ENCODE measurements around the gene RTKN2.
A peak's percentile ranks its signal among the peaks of the same experiment; 100 is the strongest.
"Not testable (repeated sequence)": the region's sequence is repeated elsewhere in the genome, so short reads cannot be mapped to it uniquely, and the experiment has no call there.

Gene RTKN2, protein sequence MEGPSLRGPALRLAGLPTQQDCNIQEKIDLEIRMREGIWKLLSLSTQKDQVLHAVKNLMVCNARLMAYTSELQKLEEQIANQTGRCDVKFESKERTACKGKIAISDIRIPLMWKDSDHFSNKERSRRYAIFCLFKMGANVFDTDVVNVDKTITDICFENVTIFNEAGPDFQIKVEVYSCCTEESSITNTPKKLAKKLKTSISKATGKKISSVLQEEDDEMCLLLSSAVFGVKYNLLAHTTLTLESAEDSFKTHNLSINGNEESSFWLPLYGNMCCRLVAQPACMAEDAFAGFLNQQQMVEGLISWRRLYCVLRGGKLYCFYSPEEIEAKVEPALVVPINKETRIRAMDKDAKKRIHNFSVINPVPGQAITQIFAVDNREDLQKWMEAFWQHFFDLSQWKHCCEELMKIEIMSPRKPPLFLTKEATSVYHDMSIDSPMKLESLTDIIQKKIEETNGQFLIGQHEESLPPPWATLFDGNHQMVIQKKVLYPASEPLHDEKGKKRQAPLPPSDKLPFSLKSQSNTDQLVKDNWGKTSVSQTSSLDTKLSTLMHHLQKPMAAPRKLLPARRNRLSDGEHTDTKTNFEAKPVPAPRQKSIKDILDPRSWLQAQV

DNA sequence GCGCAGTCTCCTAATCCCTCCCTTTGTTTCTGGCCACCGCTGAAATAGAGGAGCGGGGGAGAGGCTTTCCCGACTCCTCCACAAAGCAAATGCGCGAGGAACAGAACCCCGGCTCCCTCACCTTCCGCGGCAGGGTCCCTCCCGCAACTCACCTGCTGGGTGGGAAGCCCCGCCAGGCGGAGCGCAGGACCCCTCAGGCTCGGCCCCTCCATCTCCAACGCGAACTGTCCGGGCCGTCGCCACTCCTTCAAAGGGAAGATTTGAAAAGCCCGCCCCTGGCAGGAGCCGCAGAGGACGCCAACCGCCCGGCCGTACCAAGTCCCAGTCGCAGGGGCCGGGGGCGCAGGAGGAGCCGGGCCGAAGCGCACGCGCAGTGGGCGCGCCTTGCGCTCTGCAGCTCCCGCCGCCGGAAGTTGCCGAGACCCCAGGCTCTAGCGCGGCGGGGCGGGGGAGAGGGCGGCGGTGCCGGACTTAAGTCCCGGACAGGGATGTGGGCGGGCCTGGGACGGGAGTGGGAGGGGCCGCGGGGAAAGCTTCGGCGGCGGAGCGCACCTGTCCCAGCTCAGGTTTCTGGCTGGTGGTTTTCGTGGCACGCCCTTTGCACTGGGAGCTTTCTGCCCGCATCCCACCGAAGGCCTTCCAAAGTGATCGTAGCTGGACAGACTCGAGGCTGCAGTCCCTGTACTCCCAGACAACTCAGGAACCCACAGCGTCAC lies at the start of gene RTKN2:
TSS of gene RTKN2 (minus strand) at position 446 of the 716 bp plus-strand sequence. CDS start at position 212, 234 bp downstream.
- DNase-seq (ENCODE audit: low spot score) = peak; percentile 38

DNA sequence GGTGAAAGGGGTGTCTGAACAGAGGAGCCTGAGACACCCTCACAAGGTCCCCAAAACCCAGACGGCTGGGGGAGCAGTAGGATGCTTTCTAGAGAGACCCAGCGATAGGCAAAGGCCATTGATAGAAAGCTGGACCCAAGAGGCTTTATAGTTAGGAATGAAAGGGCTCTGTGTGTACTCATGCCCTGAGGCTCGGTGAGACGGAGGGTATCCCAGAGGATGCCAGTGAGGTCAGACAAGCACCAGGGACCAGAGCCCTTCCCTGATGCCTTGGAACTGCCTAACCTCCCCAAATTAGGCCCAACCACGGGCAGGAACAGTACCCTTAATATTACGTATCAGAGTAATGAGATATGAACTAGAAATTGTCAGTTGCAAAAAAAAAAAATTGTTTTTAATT lies 48.6 kb upstream of the RTKN2 start:
- DNase-seq (ENCODE audit: low spot score) = no peak

DNA sequence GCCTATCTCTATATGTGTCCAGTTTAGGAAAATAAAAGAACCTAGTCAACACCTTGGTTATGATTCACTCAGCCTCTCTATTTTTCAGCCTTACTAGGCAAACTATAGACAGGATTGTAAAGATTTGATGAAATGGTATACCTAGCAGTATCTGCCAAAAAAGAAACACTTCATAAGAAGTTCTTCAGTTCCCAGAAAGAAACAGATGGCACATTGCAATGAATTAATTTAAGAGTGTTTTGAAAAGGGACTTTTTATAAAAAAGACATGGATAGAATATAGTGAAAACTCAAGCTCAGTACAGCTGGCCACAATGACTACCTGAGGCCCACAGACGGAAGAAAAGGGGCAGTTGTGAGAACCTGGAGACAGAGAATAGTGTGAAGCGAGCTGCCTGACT lies 40.6 kb upstream of the RTKN2 start:
- DNase-seq (ENCODE audit: low spot score) = no peak

DNA sequence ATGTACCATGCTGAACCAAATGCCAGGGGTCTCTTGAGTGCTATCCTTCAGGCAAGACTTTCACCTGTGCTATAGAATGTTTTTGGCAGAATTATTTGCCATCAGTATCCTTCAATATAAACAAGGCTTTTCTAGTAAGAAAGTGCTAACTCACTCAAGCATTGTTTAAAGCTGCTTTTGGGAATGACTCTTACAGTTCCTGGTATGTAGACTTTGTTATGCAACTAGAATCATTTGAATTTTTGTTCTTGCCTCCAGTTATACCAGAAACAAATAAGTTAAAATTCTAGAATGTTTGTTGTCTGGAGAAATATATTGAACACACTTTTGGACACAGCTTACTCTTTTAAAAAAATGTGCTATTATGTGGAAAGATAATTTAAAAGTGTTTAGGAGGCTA lies 39.5 kb upstream of the RTKN2 start:
- no peak for DNase-seq (ENCODE audit: low spot score)

DNA sequence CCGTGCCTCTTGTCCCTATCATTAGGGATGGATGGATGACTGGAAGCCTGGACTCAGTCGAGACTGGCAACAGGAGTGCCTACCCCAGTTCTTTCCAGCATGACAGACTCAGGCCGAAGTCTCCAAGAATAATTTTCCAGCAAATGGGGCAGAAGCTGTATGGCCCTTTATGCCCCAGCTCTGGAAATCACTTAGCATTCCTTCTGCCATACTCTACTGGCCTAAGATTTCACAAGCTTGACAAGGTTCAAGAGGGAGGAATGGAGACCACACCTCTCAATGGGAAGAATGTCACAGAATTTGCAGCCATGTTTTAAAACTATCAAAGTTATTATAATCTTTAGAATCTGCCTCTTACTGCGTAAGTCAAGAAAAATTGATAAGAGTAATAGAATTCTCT lies 39.0 kb upstream of the RTKN2 start:
- DNase-seq (ENCODE audit: low spot score) = no peak

DNA sequence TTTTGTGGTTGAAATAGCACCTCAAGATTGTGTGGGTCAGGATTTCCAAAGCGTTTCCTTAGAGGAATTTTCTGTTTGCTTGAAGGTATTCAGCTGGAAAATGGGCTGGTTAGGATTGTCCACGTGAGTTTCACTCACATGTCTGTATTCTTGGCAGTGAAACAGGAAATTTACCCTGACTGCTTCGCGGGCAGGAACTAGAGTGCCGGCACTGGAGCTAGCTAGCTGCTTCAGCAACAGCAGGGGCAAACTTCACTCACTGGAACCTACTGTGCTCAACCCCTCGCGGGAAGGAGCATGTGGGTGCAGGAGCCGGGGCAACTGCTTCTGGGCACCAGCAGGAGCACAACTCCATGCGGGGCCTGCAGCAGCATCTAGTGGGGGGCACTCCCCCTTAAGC lies 38.0 kb upstream of the RTKN2 start:
- no peak for DNase-seq (ENCODE audit: low spot score)

DNA sequence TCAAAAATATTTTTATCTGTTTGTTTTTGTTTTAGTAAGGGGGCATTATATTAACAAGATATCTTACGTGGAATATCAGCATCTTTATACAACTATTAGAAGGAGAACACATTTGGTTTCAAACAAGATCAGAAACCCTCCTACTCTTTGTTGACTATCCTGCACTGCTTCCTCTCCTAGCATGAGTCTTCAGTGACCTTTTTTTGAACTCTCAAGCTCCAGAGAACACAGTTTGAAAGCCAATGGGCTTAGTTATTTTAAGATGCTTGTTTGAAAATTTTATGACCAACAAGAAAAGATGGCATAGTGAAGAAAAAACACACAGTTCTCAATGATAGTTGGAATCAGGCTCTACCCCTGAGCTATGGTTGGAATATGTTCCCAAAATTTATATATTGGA lies 37.2 kb upstream of the RTKN2 start:
- DNase-seq (ENCODE audit: low spot score) = no peak

DNA sequence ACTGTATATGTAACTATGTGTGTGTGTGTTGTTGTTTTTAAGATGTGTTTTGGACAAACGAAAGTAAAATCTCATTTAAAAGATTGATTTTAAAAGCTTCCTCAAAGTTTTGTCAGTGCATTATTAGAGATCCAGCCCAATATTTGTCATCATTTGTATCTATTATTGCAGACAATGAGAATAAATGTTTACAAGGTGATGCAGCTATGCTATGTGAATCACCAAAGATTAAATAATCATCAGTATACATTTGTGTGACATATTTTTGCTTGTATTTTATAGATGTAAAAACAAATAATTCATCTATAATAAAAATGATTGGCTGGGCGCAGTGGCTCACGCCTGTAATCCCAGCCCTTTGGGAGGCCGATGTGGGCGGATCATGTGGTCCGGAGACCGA lies 35.3 kb upstream of the RTKN2 start:
- no peak for DNase-seq (ENCODE audit: low spot score)

DNA sequence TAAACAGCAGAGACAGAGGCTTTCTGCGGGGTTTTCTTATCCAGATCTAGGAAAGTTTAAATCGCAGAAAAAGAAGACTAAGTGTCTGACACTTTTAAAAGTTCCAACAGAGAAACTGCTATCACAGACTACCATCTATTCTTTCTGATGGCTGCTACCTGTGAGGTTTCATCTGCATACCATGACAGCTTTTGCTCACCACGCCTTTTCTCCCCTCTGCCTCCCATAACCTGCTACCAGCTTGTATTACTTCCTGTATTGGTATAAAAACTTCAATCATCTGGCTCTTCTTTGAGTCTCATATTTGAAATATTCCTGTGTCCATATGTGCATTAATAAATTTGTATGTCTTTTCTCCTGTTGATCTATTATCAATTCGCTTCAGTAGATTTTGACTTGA lies 34.1 kb upstream of the RTKN2 start:
- DNase-seq (ENCODE audit: low spot score) = no peak

DNA sequence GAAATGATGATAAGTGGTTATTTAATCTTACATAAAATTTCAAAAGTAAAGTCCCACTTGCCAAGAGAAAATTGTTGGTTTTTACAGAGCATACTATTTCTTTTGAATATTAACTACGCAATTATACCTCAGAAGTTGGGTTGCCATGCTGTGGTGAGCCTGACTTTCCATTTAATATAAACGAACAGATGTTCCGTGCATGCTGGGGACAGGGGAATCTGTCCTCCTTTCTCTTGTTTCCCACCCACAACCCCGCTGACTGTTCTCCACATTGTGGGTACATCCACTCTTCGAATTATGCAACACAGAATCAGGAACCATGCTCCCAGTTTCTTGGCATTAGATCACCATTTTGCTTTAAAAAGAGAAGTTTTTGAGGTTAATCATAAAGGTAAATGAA lies 29.2 kb upstream of the RTKN2 start:
- DNase-seq (ENCODE audit: low spot score) = no peak

DNA sequence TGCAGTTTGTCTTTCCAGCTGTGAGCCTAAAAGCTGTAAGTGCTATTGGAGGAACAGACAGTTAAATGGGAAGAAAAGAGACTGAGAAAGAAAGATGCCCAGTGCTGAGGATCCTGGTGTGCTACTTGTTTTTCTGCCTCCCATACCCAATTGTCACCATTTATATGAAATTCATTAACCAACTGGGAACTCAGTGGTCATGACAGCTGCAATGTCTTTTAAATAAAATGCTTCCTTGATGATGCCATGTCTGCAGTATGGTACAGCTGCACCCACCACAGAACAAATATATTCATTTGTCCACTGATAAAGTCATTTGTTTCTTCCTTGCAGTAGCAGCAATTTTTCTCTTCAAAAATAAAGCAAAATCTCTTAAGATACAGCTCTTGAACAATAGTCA lies 15.6 kb upstream of the RTKN2 start:
- no peak for DNase-seq (ENCODE audit: low spot score)

DNA sequence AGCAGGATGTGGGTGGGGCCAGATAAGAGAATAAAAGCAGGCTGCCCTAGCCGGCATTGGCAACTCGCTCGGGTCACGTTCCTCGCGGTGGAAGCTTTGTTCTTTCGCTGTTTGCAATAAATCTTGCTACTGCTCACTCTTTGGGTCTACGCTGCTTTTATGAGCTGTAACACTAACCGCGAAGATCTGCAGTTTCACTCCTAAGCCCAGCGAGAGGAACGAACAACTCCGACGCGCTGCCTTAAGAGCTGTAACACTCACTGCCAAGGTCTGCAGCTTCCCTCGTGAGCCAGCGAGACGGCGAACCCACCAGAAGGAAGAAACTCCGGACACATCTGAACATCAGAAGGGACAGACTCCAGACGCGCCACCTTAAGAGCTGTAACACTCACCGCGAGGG lies 12.7 kb upstream of the RTKN2 start:
- DNase-seq (ENCODE audit: low spot score) = not testable (repeated sequence)

DNA sequence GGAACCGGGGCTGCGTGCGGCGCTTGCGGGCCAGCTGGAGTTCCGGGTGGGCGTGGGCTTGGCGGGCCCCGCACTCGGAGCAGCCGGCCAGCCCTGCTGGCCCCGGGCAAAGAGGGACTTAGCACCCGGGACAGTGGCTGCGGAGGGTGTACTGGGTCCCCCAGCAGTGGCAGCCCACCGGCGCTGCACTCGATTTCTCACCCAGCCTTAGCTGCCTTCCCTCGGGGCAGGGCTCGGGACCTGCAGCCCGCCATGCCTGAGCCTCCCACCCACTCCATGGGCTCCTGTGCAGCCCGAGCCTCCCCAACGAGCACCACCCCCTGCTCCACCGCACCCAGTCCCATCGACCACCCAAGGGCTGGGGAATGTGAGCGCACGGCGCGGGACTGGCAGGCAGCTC lies 11.7 kb upstream of the RTKN2 start:
- DNase-seq (ENCODE audit: low spot score) = not testable (repeated sequence)

DNA sequence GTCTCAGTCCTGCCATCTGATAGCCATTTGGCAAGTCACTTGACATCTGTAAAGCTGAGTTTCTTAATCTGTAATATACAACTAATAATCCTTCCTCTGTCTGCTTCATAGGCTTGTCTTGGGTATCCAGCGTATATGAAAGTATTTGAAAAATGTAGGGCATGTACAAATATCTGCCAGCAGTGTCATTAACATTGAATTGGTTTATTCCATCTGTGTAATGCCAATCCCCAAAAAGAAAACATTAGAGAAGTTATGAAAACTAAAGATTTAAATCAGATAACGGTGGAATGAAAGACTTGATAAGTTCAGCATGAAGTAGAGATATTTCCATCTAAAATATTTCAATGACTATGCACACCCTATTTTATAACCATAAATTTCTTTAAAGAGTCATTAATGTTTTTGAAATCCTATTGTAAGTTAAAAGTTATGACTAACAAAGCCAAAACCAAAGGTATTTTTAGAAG lies 9.8 kb upstream of the RTKN2 start:
- no peak for DNase-seq (ENCODE audit: low spot score)

DNA sequence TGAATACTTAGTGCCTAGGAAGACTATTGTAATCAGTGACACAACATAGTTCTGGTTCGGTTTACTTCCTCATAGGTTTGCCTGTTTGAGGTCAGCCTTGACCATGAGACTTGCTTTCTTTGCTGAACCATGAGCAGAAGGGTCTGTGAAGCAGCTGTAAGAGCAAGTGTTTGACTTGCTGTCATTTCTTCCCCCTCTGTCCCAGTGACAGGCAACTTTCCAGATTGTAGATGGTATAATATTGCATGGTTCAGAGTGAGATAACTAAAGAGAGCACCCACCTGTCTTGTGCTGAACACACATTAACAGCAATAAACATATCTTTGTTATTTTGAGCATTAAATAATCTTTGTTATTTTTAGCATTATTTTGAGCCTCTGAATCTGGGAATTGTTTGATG lies 9.3 kb upstream of the RTKN2 start:
- no peak for DNase-seq (ENCODE audit: low spot score)

DNA sequence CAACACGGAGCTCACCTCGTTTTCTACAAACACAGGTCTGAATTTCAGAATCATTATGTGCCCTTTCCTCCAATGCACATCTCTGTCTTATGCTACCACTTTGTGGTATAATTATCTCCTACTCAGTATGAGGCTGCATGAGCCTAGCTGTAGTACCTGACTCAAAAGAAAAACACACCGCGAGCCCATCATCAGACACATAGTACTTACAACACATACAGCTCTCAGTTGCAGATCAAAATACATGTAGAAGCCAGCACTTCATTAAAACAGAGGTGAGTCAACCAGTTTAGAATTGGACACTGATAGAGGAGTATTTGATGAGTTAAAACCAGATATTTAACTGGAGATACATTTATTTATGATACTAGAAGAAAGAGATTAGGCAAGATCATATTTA lies 1.4 kb upstream of the RTKN2 start:
- DNase-seq (ENCODE audit: low spot score) = no peak

DNA sequence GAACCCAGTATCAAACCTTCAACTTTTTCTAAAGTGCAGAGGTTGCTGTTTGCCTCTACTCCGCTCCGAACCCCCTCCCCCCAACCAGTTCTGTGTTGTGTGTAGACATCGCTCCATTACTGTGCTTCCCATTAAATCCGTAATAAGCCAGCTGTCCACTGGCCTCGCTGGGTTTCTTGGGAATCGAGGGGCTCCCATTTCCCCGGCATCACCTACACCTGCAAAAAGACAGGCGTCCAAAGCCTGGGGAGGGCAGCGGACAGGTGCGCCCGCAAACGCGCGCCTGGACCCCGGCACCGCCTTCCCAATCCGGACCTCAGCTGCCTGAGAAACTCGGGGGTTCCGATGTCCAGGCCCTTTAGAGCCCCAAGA lies 631 bp downstream of the RTKN2 start:
- no peak for DNase-seq (ENCODE audit: low spot score)

DNA sequence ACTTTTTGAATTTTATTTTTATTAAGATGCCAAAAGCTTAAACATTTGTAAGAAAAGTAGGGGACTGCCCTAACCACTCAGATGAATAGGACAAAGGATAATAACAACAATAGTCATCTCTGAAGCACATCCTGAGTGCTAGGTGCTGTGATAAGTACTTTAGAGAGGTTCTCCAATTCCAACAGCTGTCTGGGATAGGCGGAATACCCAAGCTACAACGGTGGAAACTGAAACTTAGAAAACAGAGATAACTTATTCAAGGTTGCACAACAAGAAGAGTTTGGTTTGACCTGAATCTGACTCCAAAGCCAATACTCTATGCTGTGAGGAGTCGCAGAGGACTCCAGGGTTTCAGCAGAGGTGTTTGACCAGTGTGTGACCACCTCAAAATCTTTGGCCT lies 2.0 kb downstream of the RTKN2 start:
- no peak for DNase-seq (ENCODE audit: low spot score)

DNA sequence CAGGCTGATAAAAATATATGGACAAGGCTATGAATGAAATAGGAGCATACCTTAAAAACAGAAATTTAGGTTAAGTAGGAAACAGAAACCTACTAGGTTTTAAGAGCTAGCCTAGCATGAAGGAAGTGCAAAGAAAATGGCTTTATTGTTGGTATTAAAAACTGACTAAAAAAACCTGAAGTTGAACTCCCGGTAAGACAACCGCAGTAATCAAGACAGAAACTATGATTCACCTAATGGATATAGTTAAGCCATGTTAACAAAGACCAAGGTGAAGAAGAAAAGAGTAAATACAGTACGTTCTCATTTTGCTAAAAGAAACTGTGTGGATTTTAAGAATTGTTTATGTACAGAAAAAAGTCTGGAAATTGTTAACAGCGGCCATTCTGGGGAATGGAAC lies 2.5 kb downstream of the RTKN2 start:
- DNase-seq (ENCODE audit: low spot score) = no peak

DNA sequence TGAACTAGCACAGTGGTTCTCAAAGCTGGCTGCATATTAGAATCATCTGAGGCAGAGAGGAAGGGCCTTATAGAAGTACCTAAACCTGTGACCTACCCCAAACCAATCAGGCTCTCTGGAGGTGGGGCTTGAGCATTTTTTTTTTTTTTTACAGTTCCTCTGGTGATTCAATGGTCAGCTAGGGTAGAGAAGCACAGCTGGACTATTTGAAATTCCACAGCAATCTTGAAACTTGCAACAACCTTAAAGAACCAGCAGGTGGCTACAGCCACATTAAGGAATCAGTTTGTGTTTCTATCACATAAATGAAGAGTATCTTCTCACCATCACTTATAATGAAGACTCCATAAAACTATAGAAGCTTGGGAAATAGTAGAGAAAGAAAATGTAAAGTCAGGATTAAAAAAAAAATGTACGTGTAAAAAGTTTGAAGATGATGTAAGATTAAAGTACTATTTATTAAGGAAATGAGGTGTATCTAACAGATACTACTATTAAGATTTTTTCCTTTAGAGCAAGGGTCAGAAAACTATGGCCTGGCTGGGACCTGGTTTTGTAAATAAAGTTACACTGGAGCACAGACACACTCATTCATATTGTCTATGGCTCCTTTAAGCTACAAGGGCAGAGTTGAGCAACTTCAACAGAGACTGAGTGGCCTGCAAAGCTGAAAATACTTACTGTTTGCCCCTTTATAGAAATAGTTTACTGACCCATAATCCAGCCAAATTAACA lies 3.8 kb downstream of the RTKN2 start:
- peak; percentile 56 for DNase-seq (ENCODE audit: low spot score)

DNA sequence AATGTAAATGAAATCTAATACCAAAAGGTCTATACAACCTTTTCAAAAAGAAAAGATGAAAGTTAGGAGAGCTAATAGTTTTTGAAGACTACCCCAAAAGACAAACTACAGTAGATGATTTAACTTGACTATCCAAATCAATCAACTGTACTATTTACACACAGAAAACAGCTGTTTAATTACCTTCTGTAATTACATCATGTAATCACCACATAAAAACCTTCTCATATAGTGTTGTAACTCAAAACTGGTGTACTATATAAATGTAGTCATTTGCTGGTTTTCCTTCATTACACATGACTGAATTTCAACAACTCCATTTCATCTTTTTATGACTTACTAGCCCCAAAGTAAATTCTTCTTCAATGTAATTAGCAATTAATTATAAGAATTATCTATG lies 4.5 kb downstream of the RTKN2 start:
- no peak for DNase-seq (ENCODE audit: low spot score)

DNA sequence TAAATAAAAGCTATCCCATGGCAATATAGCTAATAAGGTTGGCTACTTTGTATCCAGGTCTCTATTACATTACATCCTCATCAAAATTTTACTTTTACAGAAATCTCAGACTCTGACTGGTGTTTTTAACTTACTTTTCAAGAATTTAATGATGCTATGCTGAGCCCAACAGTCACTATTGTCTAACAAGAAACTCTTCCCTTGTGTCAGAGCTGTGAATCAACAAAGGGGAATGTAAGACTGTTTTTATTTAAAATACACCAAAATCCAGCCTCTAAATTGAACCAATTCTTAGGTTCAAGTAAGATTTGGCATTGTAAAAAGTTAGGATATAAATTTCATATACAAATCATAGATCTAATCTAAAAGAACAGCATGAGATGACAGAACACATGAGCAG lies 7.0 kb downstream of the RTKN2 start:
- no peak for DNase-seq (ENCODE audit: low spot score)

DNA sequence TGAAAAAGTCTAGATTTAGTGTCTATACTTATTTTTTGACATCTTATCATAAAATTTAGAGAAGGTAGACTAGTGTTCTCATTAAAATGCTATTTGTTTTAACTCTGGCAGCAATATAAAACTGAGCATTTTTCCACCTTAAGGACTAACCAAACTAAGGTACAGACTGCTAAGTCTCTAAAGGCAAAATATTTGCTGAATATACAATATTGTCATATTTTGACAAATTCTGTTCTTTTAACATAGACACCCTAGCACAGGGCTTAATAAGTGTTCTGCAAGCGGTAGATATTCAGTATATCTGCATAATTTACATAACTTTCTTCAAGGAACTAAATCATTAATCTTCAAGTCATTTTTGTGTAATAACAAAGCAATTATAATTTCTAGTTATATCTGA lies 8.6 kb downstream of the RTKN2 start:
- DNase-seq (ENCODE audit: low spot score) = no peak

All from pons (tissue), 1 donor.